SK-N-MC (cell line): ENCODE measurements around the gene CIBAR2.
"Not testable (repeated sequence)": the region's sequence is repeated elsewhere in the genome, so short reads cannot be mapped to it uniquely, and the experiment has no call there.

Experiments used
- DNase-seq: peaks from one replicate; pipeline ENCODE4 v3.0.0-alpha.2; 2011; ENCODE audit warnings: low read depth, low spot score
- H3K27ac ChIP-seq: fragments of 200-600 bp; sonication (generic); 2 replicates; pipeline ENCODE4 v1.5.1; 2016; ENCODE audit warnings: mixed run types
- H3K36me3 ChIP-seq: fragments of 200-600 bp; sonication (generic); 2 replicates; pipeline ENCODE4 v1.6.1; 2017; ENCODE audit warnings: antibody characterized with exemption, low read length, mixed read lengths; ENCODE audit not compliant: insufficient read depth
- H3K4me3 ChIP-seq: fragments of 200-600 bp; sonication (generic); 2 replicates; pipeline ENCODE4 v1.5.1; 2016
- H3K9ac ChIP-seq: fragments of 200-600 bp; sonication (generic); 2 replicates; pipeline ENCODE4 v1.8.0; 2017; ENCODE audit warnings: mixed run types, mixed read lengths; ENCODE audit not compliant: insufficient read length
- H3K9me3 ChIP-seq: fragments of 200-600 bp; sonication (generic); 2 replicates; pipeline ENCODE4 v1.6.1; 2017; ENCODE audit warnings: low read depth, mild to moderate bottlenecking, antibody characterized with exemption, low read length, moderate library complexity, mixed read lengths
- EZH2 ChIP-seq: fragments of 200-600 bp; sonication (generic); IDR thresholded peaks from one replicate; pipeline ENCODE4 v1.6.1; 2017; ENCODE audit warnings: antibody characterized with exemption
- FOXP2 ChIP-seq: optimal IDR thresholded peaks from 2 replicates; pipeline ENCODE3; 2011; ENCODE audit warnings: mild to moderate bottlenecking, moderate library complexity; ENCODE audit not compliant: insufficient read depth; ENCODE audit errors: extremely low read length, control extremely low read depth
- POLR2AphosphoS5 ChIP-seq: IDR thresholded peaks from 2 replicates; pipeline ENCODE4 v1.6.1; 2012; ENCODE audit warnings: mild to moderate bottlenecking, low read depth, low read length, borderline replicate concordance

Gene CIBAR2

GRCh38 chr16:85062845-85063244 is 49.4 kb downstream of the CIBAR2 start:
- Histone ChIP-seq H3K9me3 (no peaks in the 10 kb centered on the region), H3K4me3 (no peak overlapping the region), H3K9ac (no peak overlapping the region), H3K36me3 (no peaks in the 10 kb centered on the region), H3K27ac (no peak overlapping the region)
- no peak for DNase-seq
- TF ChIP-seq EZH2, result no peak
- TF ChIP-seq POLR2AphosphoS5, result no peak
- no peak for TF ChIP-seq FOXP2

GRCh38 chr16:85062323-85062722 is 49.9 kb downstream of the CIBAR2 start:
- Histone ChIP-seq H3K9ac (no peak overlapping the region), H3K4me3 (no peak overlapping the region), H3K27ac (no peak overlapping the region), H3K9me3 (no peaks in the 10 kb centered on the region), H3K36me3 (no peaks in the 10 kb centered on the region)
- no peak for DNase-seq
- TF ChIP-seq POLR2AphosphoS5 (no peak), EZH2 (no peak), FOXP2 (no peak)

GRCh38 chr16:85061566-85061965 is 50.7 kb downstream of the CIBAR2 start:
- DNase-seq, result no peak
- Histone ChIP-seq H3K9ac (no peak overlapping the region), H3K4me3 (no peak overlapping the region), H3K9me3 (no peaks in the 10 kb centered on the region), H3K36me3 (no peaks in the 10 kb centered on the region), H3K27ac (no peak overlapping the region)
- TF ChIP-seq EZH2 (no peak), POLR2AphosphoS5 (no peak), FOXP2 (no peak)

GRCh38 chr16:85058909-85059308 is 53.4 kb downstream of the CIBAR2 start:
- no peaks in the 10 kb centered on the region for H3K36me3 ChIP-seq
- H3K9me3 ChIP-seq, result no peaks in the 10 kb centered on the region
- H3K4me3 ChIP-seq, result no peak overlapping the region
- no peak for DNase-seq
- TF ChIP-seq EZH2, result no peak
- TF ChIP-seq FOXP2, result no peak
- no peak for TF ChIP-seq POLR2AphosphoS5
- no peak overlapping the region for H3K27ac ChIP-seq
- H3K9ac ChIP-seq, result no peak overlapping the region

- no peaks in the 10 kb centered on the region for H3K9me3 ChIP-seq
- H3K4me3 ChIP-seq, result no peak overlapping the region
- TF ChIP-seq POLR2AphosphoS5 (no peak), EZH2 (no peak), FOXP2 (no peak)
- H3K27ac ChIP-seq, result no peak overlapping the region
- no peak for DNase-seq
- H3K9ac ChIP-seq, result no peak overlapping the region
- no peaks in the 10 kb centered on the region for H3K36me3 ChIP-seq
Observed at GRCh38 chr16:85057948-85058347, 54.3 kb downstream of the CIBAR2 start.

- no peak overlapping the region for H3K4me3 ChIP-seq
- no peak for DNase-seq
- no peak for TF ChIP-seq EZH2
- no peak for TF ChIP-seq FOXP2
- TF ChIP-seq POLR2AphosphoS5, result no peak
- H3K27ac ChIP-seq, result no peak overlapping the region
- H3K9me3 ChIP-seq, result no peaks in the 10 kb centered on the region
- H3K36me3 ChIP-seq, result no peaks in the 10 kb centered on the region
- no peak overlapping the region for H3K9ac ChIP-seq
Observed at GRCh38 chr16:85057212-85057889, 54.9 kb downstream of the CIBAR2 start.

GRCh38 chr16:85056211-85056748 is 56.0 kb downstream of the CIBAR2 start:
- H3K36me3 ChIP-seq, result no peaks in the 10 kb centered on the region
- no peak overlapping the region for H3K27ac ChIP-seq
- TF ChIP-seq EZH2, result no peak
- TF ChIP-seq POLR2AphosphoS5, result no peak
- no peak for TF ChIP-seq FOXP2
- no peak overlapping the region for H3K4me3 ChIP-seq
- no peaks in the 10 kb centered on the region for H3K9me3 ChIP-seq
- H3K9ac ChIP-seq, result no peak overlapping the region
- DNase-seq, result no peak

- Histone ChIP-seq H3K9me3 (no peaks in the 10 kb centered on the region), H3K36me3 (no peaks in the 10 kb centered on the region), H3K9ac (no peak overlapping the region), H3K27ac (no peak overlapping the region), H3K4me3 (no peak overlapping the region)
- no peak for DNase-seq
- no peak for TF ChIP-seq EZH2
- TF ChIP-seq POLR2AphosphoS5, result no peak
Observed at GRCh38 chr16:85055493-85056210, 56.6 kb downstream of the CIBAR2 start.

GRCh38 chr16:85054948-85055492 is 57.3 kb downstream of the CIBAR2 start:
- Histone ChIP-seq H3K9ac (no peak overlapping the region), H3K9me3 (no peaks in the 10 kb centered on the region), H3K4me3 (no peak overlapping the region), H3K36me3 (no peaks in the 10 kb centered on the region), H3K27ac (no peak overlapping the region)
- no peak for DNase-seq
- TF ChIP-seq EZH2 (no peak), POLR2AphosphoS5 (no peak), FOXP2 (no peak)

- H3K4me3 ChIP-seq, H3K27ac ChIP-seq, H3K9me3 ChIP-seq, H3K36me3 ChIP-seq, H3K9ac ChIP-seq, DNase-seq: not testable (repeated sequence)
Observed at GRCh38 chr16:85054321-85054720, 58.0 kb downstream of the CIBAR2 start.
